GM04504 (cell line): Measurements from ENCODE around the gene COLEC11.
"Not testable (repeated sequence)": the region's sequence is repeated elsewhere in the genome, so short reads cannot be mapped to it uniquely, and the experiment has no call there.

Experiments
- DNase-seq: peaks from one replicate; pipeline ENCODE4 v3.0.0-alpha.2; 2012; ENCODE audit warnings: low read depth

The COLEC11 gene

DNA sequence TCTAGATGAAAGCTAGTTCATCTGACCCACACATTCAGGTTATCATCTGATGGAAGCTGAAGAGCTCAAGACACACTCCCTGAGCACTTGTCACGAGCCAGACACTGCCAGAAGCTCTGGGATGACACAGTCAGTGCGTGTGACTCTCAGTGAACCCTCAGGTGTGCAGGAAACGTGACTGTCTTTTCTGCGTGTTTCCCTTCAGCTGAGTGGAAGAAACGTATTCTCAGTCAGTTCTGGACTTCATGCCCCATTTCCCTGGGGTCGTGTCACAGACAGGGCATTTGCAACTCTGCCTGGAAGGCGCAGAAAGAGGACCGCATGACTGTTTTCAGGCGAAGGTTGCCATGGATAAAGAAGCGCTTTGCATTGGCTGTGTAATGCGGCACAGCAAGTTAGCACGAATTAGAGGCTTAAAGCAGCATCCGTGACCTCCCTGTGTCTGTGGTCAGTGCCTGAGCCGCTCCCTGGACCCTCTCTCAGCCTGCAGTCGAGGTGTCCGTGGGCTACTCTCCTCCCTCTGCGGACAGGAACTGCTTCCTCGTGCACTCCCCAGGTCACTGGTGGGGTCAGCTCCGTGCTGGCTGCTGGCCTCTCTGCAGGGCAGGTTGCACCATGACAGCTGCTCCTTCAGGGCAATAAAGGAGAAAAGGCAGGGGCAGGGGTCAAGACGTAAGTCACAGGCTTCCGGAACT is 59.8 kb downstream of the COLEC11 start:
- no peak for DNase-seq

DNA sequence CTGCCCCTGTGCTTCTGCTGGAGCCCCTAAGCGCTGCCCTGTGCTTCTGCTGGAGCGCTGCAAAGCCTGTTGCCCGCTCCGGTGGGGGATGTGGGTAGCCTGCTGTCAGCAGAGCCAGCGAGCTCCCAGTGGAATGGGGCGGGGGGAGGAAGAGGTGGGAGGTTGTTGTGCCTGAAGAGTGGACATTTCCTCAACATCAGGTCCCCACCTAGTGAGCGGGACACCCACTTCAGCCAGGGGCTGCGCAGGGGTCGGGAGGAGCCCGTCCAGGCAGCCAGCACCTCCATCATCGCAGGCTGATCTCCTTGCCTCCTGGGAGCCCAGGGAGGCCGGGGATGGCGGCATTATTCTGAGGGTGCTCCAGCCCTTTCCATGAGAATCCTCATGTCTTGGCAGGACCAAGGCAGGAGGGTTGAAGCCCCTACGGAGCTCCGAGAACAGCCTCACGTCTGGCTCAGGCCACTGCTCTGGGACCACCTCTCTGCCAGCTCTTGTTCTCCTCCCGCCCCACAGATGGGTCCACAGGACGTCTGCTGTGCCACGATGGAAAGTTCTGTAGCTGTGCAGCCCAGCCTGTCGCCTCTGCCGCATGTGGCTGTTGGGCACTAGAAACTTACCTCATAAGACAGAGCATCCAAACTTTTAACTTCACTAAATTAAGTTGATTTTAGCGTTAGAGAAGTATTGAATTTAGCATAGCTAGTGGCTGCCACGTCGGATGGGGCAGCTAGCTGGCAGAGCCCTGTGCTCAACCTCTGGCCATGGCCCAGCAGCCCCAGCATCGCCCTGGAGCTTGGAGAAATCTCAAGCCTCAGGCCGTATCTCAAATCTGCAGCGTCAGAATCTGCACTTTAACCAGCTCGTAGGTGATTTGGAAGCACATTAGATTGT is 61.2 kb downstream of the COLEC11 start:
- DNase-seq: no peak

- no peak for DNase-seq
These were observed 62.1 kb downstream of the COLEC11 start for GRCh38 chr2:3656762-3657721.

GRCh38 chr2:3657881-3658280 is 63.0 kb downstream of the COLEC11 start, which contains the start of gene ALLC:
TSS of gene ALLC (plus strand) at chr2:3658200. CDS start at chr2:3671158, 12,958 bp downstream.
- DNase-seq: no peak

DNA sequence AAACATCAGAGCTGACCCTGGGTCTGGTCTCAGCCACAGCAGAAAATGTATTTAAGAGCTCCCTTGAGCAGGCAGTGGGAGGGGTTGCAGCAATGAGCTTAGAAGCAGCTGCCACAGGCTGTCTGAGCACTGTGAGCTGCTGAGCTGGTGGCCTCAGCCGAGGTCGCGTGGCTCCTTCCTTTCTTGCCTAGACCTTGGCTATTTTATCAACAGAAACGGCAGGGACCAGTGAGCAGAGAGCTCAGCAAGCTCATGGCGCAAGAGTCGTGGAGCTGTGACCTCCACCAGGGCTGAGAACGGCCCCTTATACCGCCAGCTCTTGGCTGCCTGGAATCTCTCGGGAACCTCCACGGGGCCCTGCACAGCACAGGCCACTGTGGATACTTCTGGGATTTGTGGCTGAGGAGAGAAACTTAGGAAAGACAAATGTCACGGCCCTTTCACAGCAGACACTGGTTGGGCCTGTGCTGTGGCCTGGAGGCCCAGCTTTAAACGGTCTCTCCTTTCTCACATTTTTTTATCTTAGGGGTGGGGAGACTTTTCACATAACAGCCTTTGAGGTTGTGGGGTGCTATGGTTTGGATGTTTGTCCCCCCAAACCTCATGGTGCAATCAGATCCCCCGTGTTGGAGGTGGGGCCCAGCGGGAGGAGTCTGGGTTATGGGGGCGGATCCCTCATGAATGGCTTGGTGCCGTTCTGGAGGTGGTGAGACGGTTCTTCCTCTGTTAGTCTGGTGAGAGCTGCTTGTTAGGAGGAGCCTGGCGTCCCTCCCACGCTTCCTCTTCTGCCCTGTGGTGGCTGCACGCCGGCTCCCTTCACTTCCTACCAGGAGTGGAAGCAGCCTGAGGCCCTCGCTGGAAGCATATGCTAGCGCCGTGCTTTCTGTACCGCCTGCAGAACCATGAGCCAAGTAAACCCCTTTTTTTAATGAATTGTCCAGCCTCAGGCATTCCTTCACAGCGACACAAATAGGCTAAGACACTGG is 64.8 kb downstream of the COLEC11 start:
- no peak for DNase-seq

- not testable (repeated sequence) for DNase-seq
These were observed 65.7 kb downstream of the COLEC11 start for GRCh38 chr2:3660640-3661039.

DNA sequence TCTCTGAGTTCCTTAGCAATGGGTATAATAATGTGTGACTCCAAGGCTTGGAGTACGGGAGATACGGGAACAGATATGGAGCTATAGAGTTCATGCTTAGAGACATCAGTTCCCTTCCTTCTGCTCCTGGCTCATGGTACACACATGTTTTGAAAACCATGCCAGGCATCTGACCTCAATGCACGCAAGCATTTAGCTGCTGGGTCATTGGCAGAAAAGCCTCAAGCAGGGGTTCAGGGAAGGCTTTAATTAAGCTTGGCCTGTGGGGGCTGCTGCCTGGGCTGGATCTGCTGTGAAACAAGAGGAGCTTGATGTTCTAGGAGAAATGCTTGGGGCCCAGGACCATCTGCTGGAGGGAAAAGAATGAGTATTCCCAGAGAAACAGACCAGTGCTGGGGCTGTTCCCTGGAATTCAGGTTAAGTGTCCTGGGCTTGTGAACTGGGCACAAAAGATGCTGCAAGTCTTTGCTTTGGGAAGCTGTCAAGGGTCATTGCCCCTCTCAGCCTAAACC is 66.3 kb downstream of the COLEC11 start:
- DNase-seq: no peak

GRCh38 chr2:3662239-3662638 is 67.3 kb downstream of the COLEC11 start:
- no peak for DNase-seq

GRCh38 chr2:3664118-3664517 is 69.2 kb downstream of the COLEC11 start:
- no peak for DNase-seq

DNA sequence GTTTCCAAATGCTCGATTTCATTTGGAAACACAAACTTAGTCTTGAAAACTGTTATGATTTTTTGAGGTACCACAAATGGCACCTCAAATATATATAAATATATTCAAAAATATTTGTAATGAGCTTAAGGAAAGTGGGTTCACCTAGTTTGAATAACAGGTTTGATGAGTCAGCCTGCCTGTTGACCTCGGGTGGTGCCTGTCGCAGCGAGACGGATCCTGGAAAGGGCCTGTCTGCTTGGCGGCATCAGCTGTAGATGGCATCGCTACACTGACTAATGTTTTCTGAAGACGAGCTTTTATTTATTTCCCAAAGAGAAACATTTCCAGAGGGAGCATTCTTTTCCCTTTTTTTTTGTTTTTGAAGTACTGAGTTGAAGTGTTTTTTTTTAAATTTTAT is 70.0 kb downstream of the COLEC11 start:
- no peak for DNase-seq

GRCh38 chr2:3665886-3666612 is 71.1 kb downstream of the COLEC11 start:
- DNase-seq: no peak

GRCh38 chr2:3666613-3666975 is 71.7 kb downstream of the COLEC11 start:
- no peak for DNase-seq

GRCh38 chr2:3667151-3667631 is 72.3 kb downstream of the COLEC11 start:
- no peak for DNase-seq

DNA sequence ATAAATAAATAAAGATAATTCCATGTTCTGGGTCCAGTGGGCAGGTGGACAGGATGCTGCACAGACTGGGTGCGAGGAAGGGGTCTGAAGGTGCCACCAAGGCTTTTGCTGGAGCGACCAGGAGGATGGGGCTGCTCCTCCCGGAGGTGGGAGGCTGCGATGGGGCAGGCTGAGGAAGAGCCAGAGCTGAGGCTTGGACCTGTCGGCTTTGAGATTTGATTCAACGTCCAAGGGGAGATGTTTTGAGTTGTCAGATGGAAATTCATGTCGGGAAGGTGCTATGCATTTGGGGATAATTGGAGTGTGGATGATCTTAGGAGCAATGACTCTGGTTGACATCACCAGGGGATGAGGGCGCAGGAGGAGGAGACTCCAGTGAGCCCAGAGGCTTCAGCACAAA is 74.7 kb downstream of the COLEC11 start:
- DNase-seq: no peak

DNA sequence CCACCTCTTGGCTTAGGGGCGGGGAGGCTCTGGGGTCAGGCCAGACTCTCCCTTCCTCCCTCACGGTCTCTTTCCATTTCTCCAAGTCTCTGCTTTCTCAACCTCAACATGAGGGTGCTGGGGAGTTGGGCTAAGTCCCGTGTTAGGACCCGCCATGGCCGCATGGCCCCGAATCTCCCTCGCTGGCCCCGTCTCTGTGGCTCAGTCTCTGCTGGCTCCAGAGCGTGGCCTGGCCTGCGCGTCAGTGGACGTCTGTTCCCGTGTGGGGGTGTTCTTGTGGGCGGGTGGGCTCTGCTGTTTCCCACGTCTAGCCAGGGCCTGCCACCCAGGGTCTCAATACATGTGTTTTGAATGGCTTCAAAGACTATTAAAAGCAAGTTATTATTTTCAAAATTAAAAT is 75.5 kb downstream of the COLEC11 start:
- no peak for DNase-seq

GRCh38 chr2:3670941-3671340 is 76.0 kb downstream of the COLEC11 start:
- no peak for DNase-seq

DNA sequence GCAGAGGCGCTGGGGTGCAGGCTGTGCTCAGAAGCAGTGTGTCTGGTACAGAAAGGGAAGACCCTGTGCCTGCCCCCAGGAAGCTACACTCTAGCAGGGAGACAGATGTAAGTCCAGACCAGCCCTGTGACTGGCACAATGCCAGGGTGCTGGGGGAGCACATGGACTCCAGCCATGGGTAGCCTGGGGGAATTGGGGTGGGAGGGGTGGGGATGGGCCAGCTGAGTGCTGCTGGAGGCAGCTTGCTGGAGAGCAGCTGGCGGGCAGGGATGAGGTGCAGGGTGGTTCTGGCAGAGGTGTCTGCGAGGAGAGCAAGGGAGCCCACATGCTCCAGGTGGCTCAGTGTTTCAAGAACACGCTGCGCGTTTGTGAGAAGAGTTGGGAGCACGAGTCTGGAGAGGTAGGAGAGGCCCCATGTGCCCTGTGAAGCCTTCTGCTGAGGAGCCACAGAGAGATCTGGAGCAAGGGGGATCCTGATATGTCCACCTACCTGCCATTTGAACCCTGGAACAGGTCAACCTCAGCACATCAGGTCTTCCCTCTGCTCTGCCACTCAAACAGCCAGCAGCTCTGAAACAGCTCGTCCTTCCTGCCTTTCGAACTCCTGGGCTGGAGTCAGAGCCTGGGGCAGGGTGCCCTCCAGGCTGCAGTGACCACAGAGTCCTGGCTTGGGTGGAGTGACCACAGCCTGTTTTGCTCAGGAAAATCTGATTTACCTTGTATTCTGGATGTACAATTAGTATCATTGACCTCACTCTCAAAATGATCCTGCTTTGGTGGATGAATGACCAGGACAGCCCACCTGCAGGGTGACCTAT is 78.2 kb downstream of the COLEC11 start:
- DNase-seq: no peak

GRCh38 chr2:3674066-3674845 is 79.3 kb downstream of the COLEC11 start:
- no peak for DNase-seq
